Bronchial epithelial cell (primary cell): ENCODE results near the gene SPTBN4. TPM values are rescaled to one million over a fixed set of nuclear protein-coding genes. Genes with fewer than 3 reads are reported as not detected.
A peak's percentile ranks its signal among the peaks of the same experiment; 100 is the strongest.
"Not testable (repeated sequence)": the region's sequence is repeated elsewhere in the genome, so short reads cannot be mapped to it uniquely, and the experiment has no call there.

Source experiments
- DNase-seq: peaks from one replicate; pipeline ENCODE4 v3.0.0-alpha.2; 2010; ENCODE audit warnings: low read depth
- FAIRE-seq: peaks from 2 replicates; lab custom pipeline; 2011; peaks lifted over from hg19 to GRCh38; lab: Jason Lieb, UNC
- H3K27me3 ChIP-seq: 2 replicates; pipeline ENCODE4 v1.5.1; 2011; ENCODE audit warnings: low read length; ENCODE audit not compliant: control insufficient read depth, insufficient read depth
- H3K36me3 ChIP-seq: 2 replicates; pipeline ENCODE4 v1.5.1; 2011; ENCODE audit warnings: low read length; ENCODE audit not compliant: control insufficient read depth, insufficient read depth
- H3K4me3 ChIP-seq: 2 replicates; pipeline ENCODE4 v1.5.1; 2011; ENCODE audit warnings: mild to moderate bottlenecking, low read depth, low read length, control low read depth
- CTCF ChIP-seq: IDR thresholded peaks from 2 replicates; pipeline ENCODE4 v1.5.1; 2011; ENCODE audit warnings: mild to moderate bottlenecking, moderate library complexity, low read length, control low read depth, inconsistent platforms; ENCODE audit not compliant: insufficient read depth, severe bottlenecking
- total RNA-seq: library from RNA; depleted of rRNA; stranded (reverse); fragments of >200 nt; gene quantifications from 2 replicates; pipeline ENCODE4 v1.2.1, GENCODE V29; 2014

Gene SPTBN4
- total RNA-seq, 1 donor from 2014 or later = 0.53 TPM

- peaks cover 15% of the 10 kb centered on the region for H3K36me3 ChIP-seq
- no peak overlapping the region for H3K4me3 ChIP-seq
- DNase-seq (peak; percentile 72), FAIRE-seq (no peak)
- H3K27me3 ChIP-seq = no peaks in the 10 kb centered on the region
- TF ChIP-seq CTCF = no peak
These were observed 13.6 kb upstream of the SPTBN4 start for GRCh38 chr19:40453151-40453735.

- peak; percentile 94 for DNase-seq
- FAIRE-seq, H3K27me3 ChIP-seq, H3K4me3 ChIP-seq: not testable (repeated sequence)
- peaks cover 17% of the 10 kb centered on the region for H3K36me3 ChIP-seq
These were observed 12.9 kb upstream of the SPTBN4 start for GRCh38 chr19:40453943-40454342.

GRCh38 chr19:40457048-40457447 is 9.8 kb upstream of the SPTBN4 start:
- H3K4me3 ChIP-seq = no peak overlapping the region
- no peak for TF ChIP-seq CTCF
- FAIRE-seq = no peak
- peaks cover 15% of the 10 kb centered on the region for H3K36me3 ChIP-seq
- DNase-seq = no peak
- H3K27me3 ChIP-seq = no peaks in the 10 kb centered on the region

GRCh38 chr19:40457953-40458596 is 8.7 kb upstream of the SPTBN4 start:
- Histone ChIP-seq H3K27me3 (no peaks in the 10 kb centered on the region), H3K4me3 (no peak overlapping the region), H3K36me3 (peaks cover 14% of the 10 kb centered on the region)
- TF ChIP-seq CTCF = no peak
- no peak for DNase-seq
- FAIRE-seq = no peak

GRCh38 chr19:40458597-40458974 is 8.2 kb upstream of the SPTBN4 start:
- no peaks in the 10 kb centered on the region for H3K27me3 ChIP-seq
- H3K4me3 ChIP-seq = no peak overlapping the region
- H3K36me3 ChIP-seq = peaks cover 14% of the 10 kb centered on the region
- no peak for TF ChIP-seq CTCF
- no peak for DNase-seq
- FAIRE-seq = no peak

GRCh38 chr19:40460185-40460584 is 6.6 kb upstream of the SPTBN4 start:
- no peak for TF ChIP-seq CTCF
- H3K27me3 ChIP-seq = no peaks in the 10 kb centered on the region
- H3K4me3 ChIP-seq = no peak overlapping the region
- peaks cover 14% of the 10 kb centered on the region for H3K36me3 ChIP-seq
- FAIRE-seq (no peak), DNase-seq (no peak)
